ENCODE data around the gene FGF3.

Gene FGF3

DNA sequence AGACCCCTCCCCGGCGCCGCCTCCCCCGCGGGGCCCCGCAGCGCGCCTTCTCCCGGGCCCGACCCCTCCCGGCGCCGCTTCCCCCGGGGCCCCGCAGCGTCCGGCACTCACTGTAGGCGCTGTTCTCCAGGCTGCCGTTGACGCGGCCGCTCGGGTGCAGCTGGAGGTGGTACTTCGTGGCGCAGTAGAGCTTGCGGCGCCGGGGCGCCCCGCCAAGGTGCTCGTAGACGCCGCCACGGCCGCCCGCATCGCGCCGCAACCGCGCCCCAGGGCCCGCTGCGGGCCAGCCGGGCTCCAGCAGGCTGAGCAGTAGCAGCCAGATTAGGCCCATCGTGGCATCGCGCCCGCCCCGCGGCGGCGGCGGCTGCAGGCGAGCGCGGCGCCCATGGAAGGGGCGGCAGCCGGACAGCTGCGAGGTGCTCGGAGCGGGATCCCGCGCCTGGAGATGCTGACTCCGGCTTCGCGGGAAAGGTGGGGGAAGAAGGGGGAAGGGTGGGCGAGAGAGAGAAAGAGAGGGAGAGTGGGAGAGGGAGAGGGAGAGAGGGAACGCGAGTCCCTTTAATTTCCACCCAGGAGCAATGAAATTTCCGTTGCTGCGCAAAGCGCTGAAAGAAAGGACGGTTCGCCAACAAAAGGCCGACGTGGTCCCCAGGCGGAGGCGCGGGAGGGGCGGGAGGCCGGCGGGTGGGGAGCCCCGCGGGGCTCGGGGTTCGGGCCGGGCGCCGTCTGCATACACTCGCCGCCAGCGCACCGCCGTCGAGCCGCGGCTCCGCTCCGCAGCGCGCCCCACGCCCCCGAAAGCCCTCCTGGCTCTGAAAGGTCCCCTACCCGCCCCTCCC is at the start of gene FGF3:
Gene FGF3 (minus strand): TSS at position 814 of the 839 bp plus-strand sequence. CDS start 483 bp downstream, at position 331.
- Histone ChIP-seq H3K27ac (no peak within 1 kb of the TSS), H3K4me3 (no peak within 1 kb of the TSS)

DNA sequence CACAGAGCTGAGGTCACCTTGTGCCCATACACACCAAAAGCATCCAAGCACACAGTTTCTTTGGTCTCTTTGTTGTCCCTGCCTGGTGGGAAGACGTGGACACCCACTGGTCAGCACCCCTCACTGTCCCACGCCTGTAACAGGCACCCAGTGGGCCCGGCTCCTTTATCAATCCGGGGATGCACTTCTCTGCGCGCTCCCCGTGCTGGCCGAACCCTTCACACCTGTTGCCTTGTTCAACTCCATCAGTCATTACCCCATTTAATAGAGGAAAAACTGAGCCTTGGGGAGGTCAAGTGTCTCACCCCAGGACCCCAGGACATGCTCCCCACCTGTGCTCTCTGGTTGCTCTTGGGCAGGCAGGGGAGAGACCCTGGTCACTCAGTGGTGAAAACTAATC is 49.7 kb upstream of the FGF3 start:
- no peak overlapping the region for H3K4me3 ChIP-seq
- no peak overlapping the region for H3K27ac ChIP-seq

DNA sequence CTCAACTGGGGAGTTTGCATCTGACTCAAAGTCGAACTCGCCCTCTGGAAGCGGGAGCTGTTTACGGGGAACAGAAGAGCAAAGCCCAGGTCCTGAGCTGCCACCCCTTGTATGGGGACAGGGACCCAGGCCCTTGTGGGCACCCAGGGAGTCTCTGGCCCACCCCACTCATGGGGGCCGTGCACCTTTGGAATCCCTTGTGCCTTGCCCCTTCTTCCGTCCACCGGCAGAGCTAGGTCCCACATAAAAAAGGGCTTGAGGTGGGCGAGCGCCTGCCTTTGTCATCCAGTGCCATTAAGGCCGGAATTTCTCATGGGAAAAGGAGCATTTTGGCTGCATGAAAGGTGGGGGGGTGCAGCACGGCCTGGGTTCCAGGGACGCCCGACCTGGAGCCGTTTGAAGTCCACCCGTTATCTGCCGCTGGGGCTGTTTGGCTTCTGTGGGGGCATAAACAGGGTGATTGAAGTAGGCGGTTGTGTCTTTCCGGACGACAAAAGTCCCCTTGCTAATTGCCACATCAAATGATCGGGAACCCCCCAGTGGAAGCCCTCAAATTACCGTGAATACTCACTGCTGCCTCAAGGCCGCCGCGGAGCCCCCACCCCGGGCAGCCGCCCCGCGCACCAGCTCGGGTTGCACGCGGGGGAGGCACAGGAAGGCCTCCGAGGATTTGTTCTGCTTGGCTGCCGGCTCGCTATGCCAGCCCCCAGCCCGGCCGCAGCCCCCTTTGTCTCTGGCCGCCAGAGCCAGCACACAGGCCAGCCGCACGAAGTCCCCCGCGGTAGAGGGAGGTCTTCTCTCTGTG is 49.0 kb upstream of the FGF3 start:
- Histone ChIP-seq H3K4me3 (no peak overlapping the region), H3K27ac (no peak overlapping the region)

DNA sequence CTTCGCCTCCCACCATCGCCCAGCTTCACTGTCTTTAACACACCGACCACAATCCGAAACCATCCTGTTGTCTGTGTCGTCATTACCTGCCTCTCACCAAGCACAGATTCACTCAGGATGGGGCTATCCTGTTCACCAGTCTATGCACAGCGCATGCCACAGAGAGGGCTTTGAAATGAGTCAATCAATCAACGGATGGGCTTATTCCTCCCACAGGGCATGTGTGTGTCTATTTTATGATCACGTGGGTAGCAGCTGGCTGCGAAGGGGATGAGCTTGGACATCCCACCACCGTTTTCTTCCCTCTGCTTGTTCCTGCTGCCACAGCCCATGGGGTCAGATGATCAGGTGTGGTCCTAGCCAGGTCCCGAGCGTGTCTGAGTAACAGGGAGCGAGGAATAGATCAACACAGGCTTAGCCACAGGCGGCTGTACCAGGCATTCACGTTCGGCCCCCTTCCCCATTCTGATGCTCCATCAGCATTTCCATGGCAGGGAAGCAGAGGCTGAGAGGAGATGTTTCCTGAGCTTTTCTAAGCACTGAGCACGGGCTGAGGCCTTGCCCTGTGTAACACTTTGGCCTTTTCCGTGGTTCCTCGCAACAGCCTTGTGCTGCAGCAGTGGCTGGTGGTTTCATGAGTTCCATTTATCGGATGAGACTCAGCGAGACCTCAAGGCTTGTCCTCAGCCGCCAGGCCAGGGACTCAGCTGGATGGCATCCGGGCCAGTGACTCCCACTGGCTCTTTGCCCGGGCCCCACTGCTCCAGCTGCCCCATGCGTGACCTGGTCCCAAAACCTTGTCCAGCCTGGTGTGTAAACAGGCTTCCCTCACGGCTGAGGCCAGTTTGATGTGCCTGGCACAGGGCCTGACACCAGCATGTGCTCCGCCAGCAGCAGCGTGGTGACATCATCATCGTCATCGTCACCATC is 48.1 kb upstream of the FGF3 start:
- Histone ChIP-seq H3K4me3 (no peak overlapping the region), H3K27ac (no peak overlapping the region)

DNA sequence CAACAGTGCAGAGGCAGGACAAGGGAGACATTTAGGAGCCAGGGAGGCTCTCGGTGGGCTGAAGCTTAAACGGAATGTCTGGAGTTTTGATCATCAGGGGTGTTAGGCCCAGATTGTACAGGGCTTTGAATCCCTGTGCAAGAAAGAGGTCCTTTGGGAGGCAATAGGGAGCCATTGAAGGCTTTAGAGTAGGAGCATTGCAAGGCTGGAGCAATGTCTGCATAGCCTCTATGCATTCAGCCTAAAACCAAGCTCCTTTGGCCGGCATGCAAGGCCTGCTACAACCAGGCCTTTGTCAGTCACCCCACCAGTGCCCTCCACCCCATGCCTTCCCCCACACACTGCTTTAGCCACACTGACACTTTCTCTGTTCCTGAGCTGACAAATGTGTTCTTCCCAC is 47.4 kb upstream of the FGF3 start:
- no peak overlapping the region for H3K27ac ChIP-seq
- H3K4me3 ChIP-seq, result no peak overlapping the region

DNA sequence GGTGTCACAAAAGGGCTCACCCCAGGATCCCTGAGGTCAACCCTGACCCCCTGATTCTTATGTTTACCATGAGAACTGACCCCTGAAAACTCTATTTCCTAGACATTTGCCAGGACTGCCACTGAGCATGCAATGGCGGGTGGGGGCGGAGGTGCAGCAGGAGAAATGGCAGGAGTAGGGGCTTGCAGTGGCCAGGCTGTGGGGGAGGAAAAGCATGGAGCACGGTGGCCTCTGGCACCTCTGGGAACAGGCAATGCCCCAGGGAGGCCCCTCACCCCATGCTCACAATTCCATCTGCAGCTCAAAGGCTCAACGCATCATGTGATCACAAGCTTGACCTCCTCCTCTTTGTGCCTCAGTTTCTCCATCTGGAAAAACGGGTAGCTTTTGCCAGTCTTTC is 46.5 kb upstream of the FGF3 start:
- H3K27ac ChIP-seq, result no peak overlapping the region
- H3K4me3 ChIP-seq, result no peak overlapping the region

DNA sequence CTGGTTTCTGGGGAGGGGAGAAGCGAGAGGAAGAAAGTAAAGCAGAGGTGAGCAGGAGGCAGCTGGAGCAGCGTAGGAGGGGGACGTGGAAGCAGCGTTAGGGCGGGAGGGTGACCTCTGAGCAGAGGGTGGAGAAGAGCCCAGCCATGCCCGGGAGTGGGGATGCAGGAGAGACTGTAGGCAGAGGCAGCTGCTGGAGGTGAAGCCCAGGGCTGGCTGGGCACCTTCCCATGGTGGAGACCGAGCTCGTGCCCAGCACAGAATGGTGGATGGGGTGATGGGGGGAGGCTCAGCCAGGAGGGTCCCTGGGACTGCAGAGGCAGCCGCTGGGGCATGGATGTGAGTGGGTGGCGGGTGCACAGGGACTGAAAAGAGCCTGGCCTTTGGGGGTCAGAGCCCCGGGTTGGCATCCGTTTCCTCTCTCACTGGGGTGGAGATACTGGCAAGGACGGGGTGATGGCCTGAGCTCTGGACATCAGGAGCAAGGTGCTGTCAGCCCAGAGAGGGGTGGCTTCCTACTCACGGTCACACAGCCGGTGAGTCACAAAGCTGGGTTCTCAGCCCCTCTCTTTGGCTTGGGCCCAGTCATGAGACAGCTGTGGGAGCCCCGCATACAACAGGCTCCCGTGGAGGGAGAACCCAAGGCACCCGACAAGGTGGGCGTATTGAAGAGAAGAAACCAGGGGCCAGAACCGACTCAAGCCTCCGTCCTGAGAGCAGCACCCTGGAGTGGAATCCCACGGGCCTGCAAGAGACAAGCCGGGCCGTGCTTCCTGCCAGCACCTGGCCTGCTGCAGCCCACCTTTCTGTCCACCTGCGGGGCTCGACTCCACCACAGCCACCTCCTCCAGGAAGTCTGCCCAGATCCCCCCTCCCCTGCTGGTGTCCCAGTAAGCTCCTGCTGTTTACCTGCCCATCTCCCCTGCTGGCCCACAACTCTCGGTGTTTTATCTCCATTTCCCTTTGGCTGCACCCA is 45.8 kb upstream of the FGF3 start:
- Histone ChIP-seq H3K4me3 (no peak overlapping the region), H3K27ac (no peak overlapping the region)

DNA sequence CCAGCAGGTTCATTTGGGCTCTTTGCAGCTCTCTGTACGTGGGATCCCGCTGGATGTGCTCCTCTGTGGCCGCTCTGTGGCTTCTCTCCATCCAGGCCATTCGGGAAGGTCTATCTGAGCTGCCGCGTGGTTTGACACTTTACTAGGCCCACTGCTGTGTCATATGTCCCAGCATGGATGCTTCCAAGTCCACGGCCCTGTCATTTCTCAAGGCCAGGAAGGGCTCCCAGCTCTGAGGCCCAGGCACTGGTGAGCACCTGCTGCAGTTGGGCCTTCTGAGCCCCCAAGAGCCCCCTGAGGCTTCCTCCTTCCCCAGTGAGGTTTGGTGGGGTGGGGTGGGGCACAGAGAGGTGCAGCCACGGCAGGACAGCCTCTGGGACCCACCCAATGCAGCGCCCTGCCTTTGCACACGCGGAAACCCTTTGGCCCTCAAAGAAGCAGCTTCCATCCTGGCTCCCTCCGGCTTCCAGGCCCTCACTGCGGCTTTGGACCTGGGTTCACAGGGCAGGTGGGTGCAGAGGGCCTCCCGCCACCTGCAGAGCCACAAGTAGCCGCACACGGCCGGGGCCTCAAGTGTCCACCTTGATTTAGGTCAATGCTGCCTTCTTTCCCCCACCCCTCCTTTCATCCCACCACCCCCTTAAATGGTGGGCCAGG is 44.5 kb upstream of the FGF3 start:
- Histone ChIP-seq H3K27ac (no peak overlapping the region), H3K4me3 (no peak overlapping the region)

DNA sequence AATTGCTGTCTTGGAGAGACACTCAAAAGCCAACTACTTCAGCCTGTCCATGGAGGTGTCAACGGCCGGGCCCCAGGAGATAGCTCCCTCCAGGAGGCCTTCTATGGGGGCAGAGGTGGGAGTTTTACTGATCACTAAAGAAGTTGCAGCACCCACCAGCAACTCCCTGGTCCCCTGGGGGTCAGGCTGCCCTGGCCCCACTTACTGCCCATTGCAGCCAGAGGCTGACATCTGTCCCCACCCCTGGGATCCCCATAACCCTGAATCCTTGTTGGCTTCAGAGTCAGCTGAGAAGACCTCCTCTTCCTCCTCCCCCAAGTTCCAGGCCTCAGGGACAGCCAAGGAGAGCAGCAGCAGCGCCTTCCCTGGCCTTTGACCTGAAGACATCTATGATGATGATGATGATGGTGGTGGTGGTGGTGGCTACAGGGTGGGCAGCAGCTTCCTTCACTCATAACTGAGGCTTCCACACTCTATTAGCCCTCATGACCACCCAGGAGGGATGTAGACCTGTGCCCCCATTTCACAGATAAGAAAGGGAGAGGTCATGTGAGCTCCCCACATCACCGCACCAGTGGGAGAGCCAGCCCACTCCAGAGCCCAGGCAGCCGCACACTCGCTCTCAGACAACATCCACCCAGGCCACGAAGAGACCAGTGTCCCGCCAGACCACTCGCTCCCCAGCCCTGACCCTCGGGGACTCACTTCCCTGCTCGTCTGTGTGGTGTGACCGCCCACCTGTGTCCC is 43.8 kb upstream of the FGF3 start:
- Histone ChIP-seq H3K27ac (no peak overlapping the region), H3K4me3 (no peak overlapping the region)

DNA sequence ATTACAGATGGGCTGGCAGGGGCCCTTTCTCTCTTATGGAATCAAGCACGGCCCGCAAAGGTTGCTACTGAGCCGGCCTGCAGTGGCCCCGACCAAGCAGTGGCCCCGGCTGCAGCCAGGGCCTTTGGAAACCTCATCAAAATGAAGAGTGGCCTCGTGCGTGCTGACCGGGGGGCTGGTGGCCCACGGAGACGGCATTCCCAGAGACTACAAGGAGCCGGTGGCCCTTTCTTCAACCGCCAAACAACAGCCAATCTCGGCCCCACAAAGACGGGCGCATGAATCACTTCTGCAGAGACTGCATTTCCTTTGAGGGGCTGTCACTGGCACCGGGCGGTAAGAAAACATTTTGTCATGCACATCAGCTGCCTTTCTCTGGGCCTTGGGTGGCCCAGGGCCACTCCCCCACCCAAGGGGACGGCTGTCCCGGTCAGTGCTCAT is 43.1 kb upstream of the FGF3 start:
- Histone ChIP-seq H3K27ac (no peak overlapping the region), H3K4me3 (no peak overlapping the region)

DNA sequence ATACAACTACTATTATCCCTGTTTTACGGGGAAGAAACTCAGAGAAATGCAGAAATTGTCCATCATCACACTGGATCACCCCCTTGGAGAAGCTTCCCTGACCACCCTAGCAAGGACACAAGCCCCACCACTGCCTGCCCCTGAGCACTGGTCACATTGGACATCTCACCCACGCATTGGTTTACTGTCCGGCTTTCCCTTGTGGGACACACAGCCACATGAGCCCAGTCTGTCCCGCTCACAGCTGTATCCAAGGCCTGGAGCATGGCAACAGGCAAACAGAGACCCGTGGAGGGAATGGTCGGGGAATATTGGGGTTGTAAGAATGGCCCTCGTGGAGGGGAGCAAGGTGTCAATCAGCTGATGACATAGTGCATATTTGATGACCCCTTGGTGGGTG is 42.7 kb upstream of the FGF3 start:
- Histone ChIP-seq H3K4me3 (no peak overlapping the region), H3K27ac (no peak overlapping the region)

DNA sequence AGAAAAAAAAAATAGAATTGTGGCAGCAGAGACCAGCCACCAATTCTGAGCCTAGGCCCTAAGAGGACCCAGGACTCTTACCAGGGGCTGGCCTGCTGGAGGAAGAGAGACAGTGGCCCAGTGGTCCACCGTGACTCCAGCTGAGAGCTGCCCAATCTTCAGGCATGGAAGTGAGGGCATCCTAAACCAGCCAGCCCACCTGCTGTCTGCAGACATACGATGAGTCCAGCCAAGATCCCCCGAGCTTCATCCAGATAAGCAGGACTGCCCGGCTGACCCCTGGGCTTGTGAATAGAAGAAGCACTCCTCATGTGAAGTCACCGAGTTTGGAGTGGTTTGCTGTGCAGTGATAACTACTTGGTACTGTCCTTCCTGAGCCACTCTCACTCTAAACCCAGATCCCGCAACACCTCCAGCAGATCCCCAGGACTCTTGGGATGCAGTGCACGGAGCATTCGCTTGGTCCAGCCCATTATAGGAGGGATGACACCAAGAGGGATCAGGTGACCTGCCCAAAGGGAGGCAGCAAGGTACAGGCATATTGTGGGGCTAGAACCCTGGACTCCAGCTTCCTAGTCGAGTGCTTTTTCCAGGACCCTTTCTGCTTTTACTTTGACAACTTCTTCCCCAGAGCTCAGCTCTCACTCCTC is 41.7 kb upstream of the FGF3 start:
- Histone ChIP-seq H3K27ac (no peak overlapping the region), H3K4me3 (no peak overlapping the region)

DNA sequence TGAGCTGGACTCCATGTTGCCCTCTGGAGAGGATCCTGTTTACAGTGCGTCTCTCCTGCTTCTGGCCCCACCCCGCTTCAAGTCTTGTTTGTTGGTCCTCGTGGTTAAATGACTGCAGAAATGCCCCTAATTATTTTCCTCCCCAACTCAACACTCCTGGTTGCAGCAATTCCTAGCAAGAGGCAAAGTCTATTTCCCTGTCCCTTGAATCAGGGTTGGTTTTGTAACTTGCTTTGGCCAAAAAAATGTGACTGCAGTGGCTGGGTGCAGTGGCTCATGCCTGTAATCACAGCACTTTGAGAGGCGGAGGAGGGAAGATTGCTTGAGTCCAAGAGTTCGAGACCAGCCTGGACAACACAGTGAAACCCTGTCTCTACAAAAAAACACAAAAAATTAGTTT is 41.0 kb upstream of the FGF3 start:
- no peak overlapping the region for H3K27ac ChIP-seq
- H3K4me3 ChIP-seq, result no peak overlapping the region

DNA sequence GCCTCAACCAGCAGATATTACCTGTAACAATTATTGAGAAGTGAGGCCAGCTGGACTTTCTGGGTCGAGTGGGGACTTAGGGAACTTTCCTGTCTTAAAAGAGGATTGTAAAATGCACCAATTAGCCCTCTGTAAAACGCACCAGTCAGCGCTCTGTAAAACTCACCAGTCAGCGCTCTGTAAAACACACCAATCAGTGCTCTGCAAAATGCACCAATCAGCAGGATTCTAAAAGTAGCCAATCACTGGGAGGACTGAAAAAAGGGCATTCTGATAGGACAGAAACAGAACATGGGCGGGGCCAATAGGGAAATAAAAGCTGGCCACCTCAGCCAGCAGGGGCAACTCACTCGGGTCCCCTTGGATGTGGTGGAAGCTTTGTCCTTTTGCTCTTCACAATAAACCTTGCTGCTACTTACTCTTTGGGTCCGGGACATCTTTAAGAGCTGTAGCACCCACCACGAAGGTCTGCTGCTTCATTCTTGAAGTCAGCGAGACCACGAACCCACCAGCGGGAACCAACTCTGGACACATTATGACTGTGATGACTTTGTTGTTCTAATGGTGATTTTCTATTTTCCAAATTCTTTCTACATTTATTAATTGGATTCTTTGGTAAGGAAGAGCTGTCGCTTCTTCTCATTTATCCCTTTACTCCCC is 40.2 kb upstream of the FGF3 start:
- H3K27ac ChIP-seq, result no peak overlapping the region
- H3K4me3 ChIP-seq, result no peak overlapping the region

DNA sequence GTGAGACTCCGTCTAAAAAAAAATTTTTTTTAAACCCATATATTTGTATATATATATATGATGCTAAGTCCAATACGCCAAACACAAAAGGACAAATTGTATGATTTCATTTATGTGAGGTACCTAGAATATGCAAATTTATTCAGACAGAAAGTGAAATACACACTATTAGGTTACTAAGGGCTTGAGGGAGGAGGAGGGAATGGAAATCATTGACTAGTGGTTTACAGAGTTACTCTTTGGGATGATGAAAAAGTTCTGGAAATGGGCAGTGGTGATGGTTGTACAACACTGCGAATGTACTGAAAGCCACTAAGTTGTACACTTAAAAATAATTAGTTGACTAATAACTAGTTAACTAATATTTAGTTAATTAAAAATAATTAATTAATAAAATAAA is 36.2 kb upstream of the FGF3 start:
- H3K27ac ChIP-seq, result no peak overlapping the region
- H3K4me3 ChIP-seq, result no peak overlapping the region

DNA sequence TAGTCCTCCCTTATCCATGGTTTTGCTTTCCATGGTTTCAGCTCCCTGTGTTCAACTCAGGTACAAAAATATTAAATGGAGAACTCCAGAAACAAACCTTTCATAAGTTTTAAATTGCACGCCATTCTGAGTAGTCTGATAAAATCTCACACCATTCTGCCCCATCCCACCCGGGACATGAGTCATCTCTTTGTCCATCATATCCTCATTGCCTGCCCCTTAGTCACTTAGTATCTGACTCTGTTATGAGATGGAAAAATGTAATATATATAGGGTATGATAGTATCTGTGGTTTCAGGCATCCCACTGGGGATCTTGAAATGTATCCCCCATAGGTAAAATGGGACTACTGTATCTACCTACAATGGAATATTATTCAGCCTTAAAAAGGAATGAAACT is 35.5 kb upstream of the FGF3 start:
- Histone ChIP-seq H3K4me3 (no peak overlapping the region), H3K27ac (no peak overlapping the region)

DNA sequence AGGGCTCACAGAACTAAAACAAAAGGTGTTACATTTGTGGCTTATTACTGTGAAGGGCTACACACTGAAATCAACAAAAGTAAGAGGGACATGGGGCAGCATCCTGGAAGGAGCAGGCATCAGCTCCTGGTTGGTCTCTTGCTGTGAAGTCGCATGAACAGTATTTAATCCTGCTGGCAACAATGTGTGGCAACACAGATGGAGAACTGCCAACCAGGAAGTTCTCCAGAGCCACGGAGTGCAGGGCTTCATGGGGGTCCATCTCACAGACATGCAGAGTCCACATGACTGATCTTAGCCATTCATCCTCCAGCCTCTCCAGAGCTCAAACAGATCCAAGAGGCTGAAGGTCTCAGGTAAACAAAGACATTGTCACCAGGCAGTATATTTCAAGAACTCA is 32.8 kb upstream of the FGF3 start:
- no peak overlapping the region for H3K27ac ChIP-seq
- no peak overlapping the region for H3K4me3 ChIP-seq
